ENCODE results near the gene BCOR.

GRCh38 chrX:40003071-40003427 lies 94.7 kb downstream of the BCOR start:
- TF ChIP-seq EZH2 (IDR thresholded peaks at IDR 0.05), result no peak
- TF ChIP-seq CTCF (IDR thresholded peaks at IDR 0.05 in 2 of 3, conservative IDR thresholded peaks at IDR 0.05 in 1 of 3; ENCODE audit: borderline replicate concordance in 1 of 3, insufficient read depth in 1 of 3, low read depth in 2 of 3, low read length in 2 of 3), result no peak
- no peak for TF ChIP-seq ZBTB33 (IDR thresholded peaks at IDR 0.05; ENCODE audit: extremely low read depth, insufficient replicate concordance, low read length)
- TF ChIP-seq CEBPB (IDR thresholded peaks at IDR 0.05; ENCODE audit: low read depth), result no peak
- TF ChIP-seq POLR2A (IDR thresholded peaks at IDR 0.05; ENCODE audit: borderline replicate concordance, extremely low read depth, insufficient read depth, insufficient read length), result no peak
- no peak for TF ChIP-seq POLR2AphosphoS5 (IDR thresholded peaks at IDR 0.05; ENCODE audit: low read depth, low read length)
- no peak for TF ChIP-seq SP1 (IDR thresholded peaks at IDR 0.05; ENCODE audit: low read depth)
- TF ChIP-seq REST (IDR thresholded peaks at IDR 0.05; ENCODE audit: low read depth), result no peak
- no peak for TF ChIP-seq EZH2phosphoT487 (IDR thresholded peaks at IDR 0.05; ENCODE audit: borderline replicate concordance)
- TF ChIP-seq FOSL1 (IDR thresholded peaks at IDR 0.05; ENCODE audit: low read depth), result no peak
- TF ChIP-seq ATF3 (IDR thresholded peaks at IDR 0.05), result no peak
- TF ChIP-seq ZNF274 (IDR thresholded peaks at IDR 0.05; ENCODE audit: low read depth, low read length), result no peak
- no peak for TF ChIP-seq YY1 (IDR thresholded peaks at IDR 0.05; ENCODE audit: extremely low read depth, insufficient replicate concordance, low read depth, low read length)
